Karpas-422 (cell line): Measurements from ENCODE around the gene ADK. TPM values are rescaled to one million over a fixed set of nuclear protein-coding genes. Genes with fewer than 3 reads are reported as not detected.
"Not testable (repeated sequence)": the region's sequence is repeated elsewhere in the genome, so short reads cannot be mapped to it uniquely, and the experiment has no call there.

Source experiments
- DNase-seq: peaks from one replicate; pipeline ENCODE4 v3.0.0-alpha.2; 2015
- H2AFZ ChIP-seq: fragments of 200-600 bp; sonication (generic); 2 replicates; pipeline ENCODE4 v1.6.1; 2014; ENCODE audit warnings: antibody characterized with exemption, low read length, mixed read lengths
- H3K27ac ChIP-seq: fragments of 200-600 bp; sonication (generic); 2 replicates; pipeline ENCODE4 v1.5.1; 2014; ENCODE audit warnings: mild to moderate bottlenecking, low read length, moderate library complexity
- H3K27me3 ChIP-seq: fragments of 200-600 bp; sonication (generic); 2 replicates; pipeline ENCODE4 v1.6.1; 2014; ENCODE audit warnings: low read length, mixed read lengths
- H3K36me3 ChIP-seq: fragments of 200-600 bp; sonication (generic); 2 replicates; pipeline ENCODE4 v1.6.1; 2014; ENCODE audit warnings: low read length, mixed read lengths; ENCODE audit not compliant: insufficient read depth
- H3K4me1 ChIP-seq: fragments of 200-600 bp; sonication (generic); 2 replicates; pipeline ENCODE4 v1.6.1; 2014; ENCODE audit warnings: mild to moderate bottlenecking, low read length, mixed read lengths
- H3K4me2 ChIP-seq: fragments of 200-600 bp; sonication (generic); 2 replicates; pipeline ENCODE4 v1.6.1; 2014; ENCODE audit warnings: low read length, low read depth, mild to moderate bottlenecking; ENCODE audit not compliant: poor library complexity, severe bottlenecking
- H3K4me3 ChIP-seq: fragments of 200-600 bp; sonication (generic); 2 replicates; pipeline ENCODE4 v1.5.1; 2014; ENCODE audit warnings: mild to moderate bottlenecking, antibody characterized with exemption, low read length, mixed read lengths
- H3K79me2 ChIP-seq: fragments of 200-600 bp; sonication (generic); 2 replicates; pipeline ENCODE4 v1.6.1; 2014; ENCODE audit warnings: mild to moderate bottlenecking, low read length, mixed read lengths
- H3K9ac ChIP-seq: fragments of 200-600 bp; sonication (generic); 2 replicates; pipeline ENCODE4 v1.6.0; 2014; ENCODE audit warnings: low read length
- H3K9me2 ChIP-seq: fragments of 200-600 bp; sonication (generic), shearing (Covaris generic); replicated peaks from 2 replicates; pipeline ENCODE4 v1.6.0; 2014; ENCODE audit warnings: mild to moderate bottlenecking, low read length, moderate library complexity; ENCODE audit not compliant: insufficient read depth
- H3K9me3 ChIP-seq: fragments of 300-700, 200-600 bp; sonication (generic); 2 replicates; pipeline ENCODE4 v1.6.1; 2014; ENCODE audit warnings: low read length, mixed read lengths
- H4K20me1 ChIP-seq: fragments of 200-600 bp; sonication (generic); 2 replicates; pipeline ENCODE4 v1.6.1; 2014; ENCODE audit warnings: mild to moderate bottlenecking, antibody characterized with exemption, low read length, low read depth; ENCODE audit not compliant: insufficient read depth
- total RNA-seq: library from RNA; depleted of rRNA; stranded (reverse); fragments of >200 nt; shearing (Covaris generic); gene quantifications from 2 replicates; pipeline ENCODE4 v1.2.3, GENCODE V29; 2014; ENCODE audit warnings: low replicate concordance

The ADK gene
- total RNA-seq, 1 experiment from 2014 or later, result 41.4 TPM

GRCh38 chr10:74575191-74575720 is 424.2 kb downstream of the ADK start:
- Histone ChIP-seq H3K4me2 (no peak overlapping the region), H3K79me2 (peaks cover 4% of the 10 kb centered on the region; the same call in 1 of the 2 replicates), H3K9me3 (no peaks in the 10 kb centered on the region), H4K20me1 (no peaks in the 10 kb centered on the region), H3K27me3 (no peaks in the 10 kb centered on the region), H3K36me3 (no peaks in the 10 kb centered on the region), H3K27ac (0 out of 2 replicates have a peak overlapping the region, but pooled peaks have one; percentile 1), H3K9ac (no peak overlapping the region), H3K9me2 (no peaks in the 10 kb centered on the region), H3K4me1 (0 out of 2 replicates have a peak, but pooled peaks cover 2% of the 10 kb centered on the region), H3K4me3 (no peak overlapping the region), H2AFZ (no peak overlapping the region)
- no peak for DNase-seq

DNA sequence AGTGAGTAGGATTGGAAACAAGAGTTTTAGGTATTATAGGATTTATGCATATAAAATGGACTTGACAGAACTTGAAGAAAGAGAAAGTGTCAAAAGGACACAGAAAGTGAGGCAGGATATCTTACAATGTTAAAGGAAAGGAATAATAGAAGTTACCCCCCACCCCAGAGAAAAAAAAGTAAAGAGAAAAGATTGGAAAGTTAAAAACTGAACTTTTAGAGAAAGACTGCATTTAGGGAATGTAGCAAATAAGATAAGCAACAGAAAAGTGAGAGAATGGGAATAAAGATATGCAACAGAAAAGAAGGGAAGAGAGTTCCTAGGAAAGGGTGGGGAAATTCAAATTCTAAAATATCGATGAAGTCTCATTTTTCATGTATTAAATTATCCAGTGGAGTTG is 424.9 kb downstream of the ADK start:
- H3K9me3 ChIP-seq, result 0 out of 2 replicates have a peak, but pooled peaks cover 2% of the 10 kb centered on the region
- no peaks in the 10 kb centered on the region for H4K20me1 ChIP-seq
- H3K4me2 ChIP-seq, result no peak overlapping the region
- H3K9me2 ChIP-seq, result no peaks in the 10 kb centered on the region
- no peak overlapping the region for H3K27ac ChIP-seq
- no peak for DNase-seq
- H3K4me1 ChIP-seq, result 0 out of 2 replicates have a peak, but pooled peaks cover 2% of the 10 kb centered on the region
- no peak overlapping the region for H2AFZ ChIP-seq
- H3K79me2 ChIP-seq, result peaks cover 4% of the 10 kb centered on the region; the same call in 1 of the 2 replicates
- H3K9ac ChIP-seq, result no peak overlapping the region
- no peaks in the 10 kb centered on the region for H3K36me3 ChIP-seq
- no peaks in the 10 kb centered on the region for H3K27me3 ChIP-seq
- no peak overlapping the region for H3K4me3 ChIP-seq

GRCh38 chr10:74576586-74576985 is 425.6 kb downstream of the ADK start:
- no peaks in the 10 kb centered on the region for H3K27me3 ChIP-seq
- no peaks in the 10 kb centered on the region for H3K9me2 ChIP-seq
- H3K36me3 ChIP-seq, result no peaks in the 10 kb centered on the region
- H3K27ac ChIP-seq, result no peak overlapping the region
- 0 out of 2 replicates have a peak, but pooled peaks cover 2% of the 10 kb centered on the region for H3K4me1 ChIP-seq
- H3K4me2 ChIP-seq, result no peak overlapping the region
- no peak overlapping the region for H3K4me3 ChIP-seq
- no peak for DNase-seq
- no peak overlapping the region for H2AFZ ChIP-seq
- H3K9me3 ChIP-seq, result 0 out of 2 replicates have a peak, but pooled peaks cover 2% of the 10 kb centered on the region
- H4K20me1 ChIP-seq, result no peaks in the 10 kb centered on the region
- no peak overlapping the region for H3K9ac ChIP-seq
- peaks cover 4% of the 10 kb centered on the region; the same call in 1 of the 2 replicates for H3K79me2 ChIP-seq

GRCh38 chr10:74580438-74580837 is 429.4 kb downstream of the ADK start:
- H3K9ac ChIP-seq, H3K79me2 ChIP-seq, H3K27ac ChIP-seq, H3K9me3 ChIP-seq, H3K4me3 ChIP-seq, H3K27me3 ChIP-seq, H3K4me2 ChIP-seq, H3K36me3 ChIP-seq, DNase-seq, H4K20me1 ChIP-seq, H3K9me2 ChIP-seq, H2AFZ ChIP-seq: not testable (repeated sequence)
- H3K4me1 ChIP-seq, result peaks cover 18% of the 10 kb centered on the region

- Histone ChIP-seq H2AFZ (no peak overlapping the region), H4K20me1 (no peaks in the 10 kb centered on the region), H3K27ac (peak overlapping the region; percentile 38), H3K9me3 (0 out of 2 replicates have a peak, but pooled peaks cover 2% of the 10 kb centered on the region), H3K4me1 (peaks cover 35% of the 10 kb centered on the region), H3K27me3 (no peaks in the 10 kb centered on the region), H3K9ac (no peak overlapping the region), H3K36me3 (no peaks in the 10 kb centered on the region), H3K79me2 (peaks cover 7% of the 10 kb centered on the region; the same call in 1 of the 2 replicates), H3K9me2 (no peaks in the 10 kb centered on the region), H3K4me3 (no peak overlapping the region), H3K4me2 (no peak overlapping the region)
- DNase-seq, result no peak
Measured at GRCh38 chr10:74582566-74582965, 431.5 kb downstream of the ADK start.

- Histone ChIP-seq H3K4me1 (peaks cover 64% of the 10 kb centered on the region), H3K9me3 (0 out of 2 replicates have a peak, but pooled peaks cover 2% of the 10 kb centered on the region), H3K9me2 (no peaks in the 10 kb centered on the region), H3K9ac (peak overlapping the region; percentile 63), H3K4me2 (peak overlapping the region; percentile 76), H4K20me1 (no peaks in the 10 kb centered on the region), H3K79me2 (peaks cover 15% of the 10 kb centered on the region; the same call in 1 of the 2 replicates), H3K27ac (peak overlapping the region; percentile 87), H3K4me3 (peak overlapping the region; percentile 51), H3K27me3 (no peaks in the 10 kb centered on the region), H2AFZ (0 out of 2 replicates have a peak overlapping the region, but pooled peaks have one; percentile 13), H3K36me3 (no peaks in the 10 kb centered on the region)
- peak; percentile 70 for DNase-seq
Measured at GRCh38 chr10:74585231-74586087, 434.4 kb downstream of the ADK start.

GRCh38 chr10:74586088-74586585 is 435.1 kb downstream of the ADK start:
- Histone ChIP-seq H3K27me3 (no peaks in the 10 kb centered on the region), H3K4me2 (peak overlapping the region; percentile 76), H3K4me1 (peaks cover 71% of the 10 kb centered on the region), H3K4me3 (peak overlapping the region; percentile 51), H3K9ac (peak overlapping the region; percentile 63), H3K79me2 (peaks cover 15% of the 10 kb centered on the region; the same call in 1 of the 2 replicates), H4K20me1 (no peaks in the 10 kb centered on the region), H3K27ac (peak overlapping the region; percentile 87), H2AFZ (no peak overlapping the region), H3K36me3 (no peaks in the 10 kb centered on the region), H3K9me2 (no peaks in the 10 kb centered on the region), H3K9me3 (no peaks in the 10 kb centered on the region)
- DNase-seq, result peak; percentile 57
